ENCODE data around the gene C3orf62. TPM values are rescaled to one million over a fixed set of nuclear protein-coding genes. Genes with fewer than 3 reads are reported as not detected.

Gene C3orf62
- total and polyA plus RNA-seq, 10 of the 15 experiments (the other 5 are each of a cell fraction or from before 2014, with no cell fraction given): 2.7 to 7.5 (median 4.2) TPM

DNA sequence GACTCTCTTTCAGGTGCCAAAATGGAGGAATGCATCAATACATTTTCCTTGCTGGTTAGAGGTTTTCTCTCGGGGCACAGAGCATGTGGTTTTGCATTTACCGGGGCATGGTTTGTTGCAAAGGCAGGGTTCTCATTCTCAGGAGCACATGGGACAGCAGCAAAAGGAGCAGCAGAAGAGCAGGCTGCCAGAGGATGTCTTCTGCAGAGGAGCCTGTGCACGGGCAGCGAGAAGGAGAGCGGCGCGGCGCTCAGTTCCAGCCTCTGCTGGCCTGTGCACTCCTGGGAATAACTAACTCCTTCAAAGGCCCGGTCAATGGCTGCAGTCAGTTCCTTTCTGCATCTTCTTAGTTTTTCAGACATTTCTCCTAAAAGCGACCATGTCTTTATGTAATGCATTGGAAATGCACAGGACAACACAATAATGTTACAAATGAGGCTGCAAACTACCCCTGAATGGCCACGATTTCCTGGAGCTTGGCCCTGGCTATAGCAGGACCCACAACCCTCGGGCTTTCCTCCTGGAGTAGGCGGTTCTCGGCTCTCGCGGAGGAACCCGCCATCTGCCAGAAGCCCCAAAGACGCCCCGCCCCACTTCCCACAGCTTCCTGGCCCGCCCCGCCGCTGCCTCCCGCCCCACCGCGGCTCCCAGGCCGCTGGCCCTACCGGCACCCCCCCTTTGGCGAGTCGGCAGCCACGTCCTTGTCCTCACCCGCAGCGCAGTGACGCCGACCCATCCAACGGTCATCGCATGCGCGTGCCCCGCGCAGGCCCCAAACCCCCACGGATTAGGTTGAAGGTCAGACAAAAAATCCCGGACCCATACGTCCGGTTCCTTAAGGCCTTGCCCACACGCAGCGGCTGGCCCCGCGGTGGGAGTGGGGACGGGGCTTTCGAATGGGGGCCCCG lies at the start of gene C3orf62 (continued):
- TF ChIP-seq BRCA1 (IDR thresholded peaks at IDR 0.05; ENCODE audit: low read depth, low read length) (peak; percentile 63; the same call in 1 of the 2 replicates), PML (IDR thresholded peaks at IDR 0.05; ENCODE audit: low read length) (peak; percentile 84), CEBPB (IDR thresholded peaks at IDR 0.05; ENCODE audit: borderline replicate concordance in 1 of 2, low read depth in 2 of 2, low read length in 2 of 2) (no peak), SMC3 (IDR thresholded peaks at IDR 0.05; ENCODE audit: borderline replicate concordance, low read length) (no peak), POU2F2 (IDR thresholded peaks at IDR 0.05; ENCODE audit: borderline replicate concordance, low read depth, low read length) (no peak; the same call in 2 of the 3 replicates), FOS (IDR thresholded peaks at IDR 0.05; ENCODE audit: borderline replicate concordance, extremely low read depth, insufficient read length) (no peak), ZNF207 (IDR thresholded peaks at IDR 0.05; ENCODE audit: borderline replicate concordance) (no peak), CHD4 (IDR thresholded peaks at IDR 0.05) (no peak), TAF1 (IDR thresholded peaks at IDR 0.05; ENCODE audit: borderline replicate concordance, low read depth, low read length) (no peak; the same call in 1 of the 2 replicates), SREBF2 (IDR thresholded peaks at IDR 0.05; ENCODE audit: low read length) (no peak), WRNIP1 (IDR thresholded peaks at IDR 0.05; ENCODE audit: borderline replicate concordance, low read depth, low read length) (no peak), SMAD5 (IDR thresholded peaks at IDR 0.05; ENCODE audit: low read depth) (no peak; the same call in none of the 2 replicates), SIN3A (IDR thresholded peaks at IDR 0.05; ENCODE audit: low read depth, low read length) (no peak), MXI1 (IDR thresholded peaks at IDR 0.05; ENCODE audit: low read depth, low read length) (0 out of 2 replicates have a peak, but pooled peaks have one; percentile 34), SREBF1 (IDR thresholded peaks at IDR 0.05; ENCODE audit: low read length) (no peak), IRF4 (IDR thresholded peaks at IDR 0.05; ENCODE audit: low read depth, low read length) (no peak)
- TF ChIP-seq, protein P1, sequence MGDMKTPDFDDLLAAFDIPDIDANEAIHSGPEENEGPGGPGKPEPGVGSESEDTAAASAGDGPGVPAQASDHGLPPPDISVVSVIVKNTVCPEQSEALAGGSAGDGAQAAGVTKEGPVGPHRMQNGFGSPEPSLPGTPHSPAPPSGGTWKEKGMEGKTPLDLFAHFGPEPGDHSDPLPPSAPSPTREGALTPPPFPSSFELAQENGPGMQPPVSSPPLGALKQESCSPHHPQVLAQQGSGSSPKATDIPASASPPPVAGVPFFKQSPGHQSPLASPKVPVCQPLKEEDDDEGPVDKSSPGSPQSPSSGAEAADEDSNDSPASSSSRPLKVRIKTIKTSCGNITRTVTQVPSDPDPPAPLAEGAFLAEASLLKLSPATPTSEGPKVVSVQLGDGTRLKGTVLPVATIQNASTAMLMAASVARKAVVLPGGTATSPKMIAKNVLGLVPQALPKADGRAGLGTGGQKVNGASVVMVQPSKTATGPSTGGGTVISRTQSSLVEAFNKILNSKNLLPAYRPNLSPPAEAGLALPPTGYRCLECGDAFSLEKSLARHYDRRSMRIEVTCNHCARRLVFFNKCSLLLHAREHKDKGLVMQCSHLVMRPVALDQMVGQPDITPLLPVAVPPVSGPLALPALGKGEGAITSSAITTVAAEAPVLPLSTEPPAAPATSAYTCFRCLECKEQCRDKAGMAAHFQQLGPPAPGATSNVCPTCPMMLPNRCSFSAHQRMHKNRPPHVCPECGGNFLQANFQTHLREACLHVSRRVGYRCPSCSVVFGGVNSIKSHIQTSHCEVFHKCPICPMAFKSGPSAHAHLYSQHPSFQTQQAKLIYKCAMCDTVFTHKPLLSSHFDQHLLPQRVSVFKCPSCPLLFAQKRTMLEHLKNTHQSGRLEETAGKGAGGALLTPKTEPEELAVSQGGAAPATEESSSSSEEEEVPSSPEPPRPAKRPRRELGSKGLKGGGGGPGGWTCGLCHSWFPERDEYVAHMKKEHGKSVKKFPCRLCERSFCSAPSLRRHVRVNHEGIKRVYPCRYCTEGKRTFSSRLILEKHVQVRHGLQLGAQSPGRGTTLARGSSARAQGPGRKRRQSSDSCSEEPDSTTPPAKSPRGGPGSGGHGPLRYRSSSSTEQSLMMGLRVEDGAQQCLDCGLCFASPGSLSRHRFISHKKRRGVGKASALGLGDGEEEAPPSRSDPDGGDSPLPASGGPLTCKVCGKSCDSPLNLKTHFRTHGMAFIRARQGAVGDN (IDR thresholded peaks at IDR 0.05): peak; percentile 86
- TF ChIP-seq, protein P2, sequence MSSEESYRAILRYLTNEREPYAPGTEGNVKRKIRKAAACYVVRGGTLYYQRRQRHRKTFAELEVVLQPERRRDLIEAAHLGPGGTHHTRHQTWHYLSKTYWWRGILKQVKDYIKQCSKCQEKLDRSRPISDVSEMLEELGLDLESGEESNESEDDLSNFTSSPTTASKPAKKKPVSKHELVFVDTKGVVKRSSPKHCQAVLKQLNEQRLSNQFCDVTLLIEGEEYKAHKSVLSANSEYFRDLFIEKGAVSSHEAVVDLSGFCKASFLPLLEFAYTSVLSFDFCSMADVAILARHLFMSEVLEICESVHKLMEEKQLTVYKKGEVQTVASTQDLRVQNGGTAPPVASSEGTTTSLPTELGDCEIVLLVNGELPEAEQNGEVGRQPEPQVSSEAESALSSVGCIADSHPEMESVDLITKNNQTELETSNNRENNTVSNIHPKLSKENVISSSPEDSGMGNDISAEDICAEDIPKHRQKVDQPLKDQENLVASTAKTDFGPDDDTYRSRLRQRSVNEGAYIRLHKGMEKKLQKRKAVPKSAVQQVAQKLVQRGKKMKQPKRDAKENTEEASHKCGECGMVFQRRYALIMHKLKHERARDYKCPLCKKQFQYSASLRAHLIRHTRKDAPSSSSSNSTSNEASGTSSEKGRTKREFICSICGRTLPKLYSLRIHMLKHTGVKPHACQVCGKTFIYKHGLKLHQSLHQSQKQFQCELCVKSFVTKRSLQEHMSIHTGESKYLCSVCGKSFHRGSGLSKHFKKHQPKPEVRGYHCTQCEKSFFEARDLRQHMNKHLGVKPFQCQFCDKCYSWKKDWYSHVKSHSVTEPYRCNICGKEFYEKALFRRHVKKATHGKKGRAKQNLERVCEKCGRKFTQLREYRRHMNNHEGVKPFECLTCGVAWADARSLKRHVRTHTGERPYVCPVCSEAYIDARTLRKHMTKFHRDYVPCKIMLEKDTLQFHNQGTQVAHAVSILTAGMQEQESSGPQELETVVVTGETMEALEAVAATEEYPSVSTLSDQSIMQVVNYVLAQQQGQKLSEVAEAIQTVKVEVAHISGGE (CRISPR knock-in tag; IDR thresholded peaks at IDR 0.05): no peak
- TF ChIP-seq, protein P3, sequence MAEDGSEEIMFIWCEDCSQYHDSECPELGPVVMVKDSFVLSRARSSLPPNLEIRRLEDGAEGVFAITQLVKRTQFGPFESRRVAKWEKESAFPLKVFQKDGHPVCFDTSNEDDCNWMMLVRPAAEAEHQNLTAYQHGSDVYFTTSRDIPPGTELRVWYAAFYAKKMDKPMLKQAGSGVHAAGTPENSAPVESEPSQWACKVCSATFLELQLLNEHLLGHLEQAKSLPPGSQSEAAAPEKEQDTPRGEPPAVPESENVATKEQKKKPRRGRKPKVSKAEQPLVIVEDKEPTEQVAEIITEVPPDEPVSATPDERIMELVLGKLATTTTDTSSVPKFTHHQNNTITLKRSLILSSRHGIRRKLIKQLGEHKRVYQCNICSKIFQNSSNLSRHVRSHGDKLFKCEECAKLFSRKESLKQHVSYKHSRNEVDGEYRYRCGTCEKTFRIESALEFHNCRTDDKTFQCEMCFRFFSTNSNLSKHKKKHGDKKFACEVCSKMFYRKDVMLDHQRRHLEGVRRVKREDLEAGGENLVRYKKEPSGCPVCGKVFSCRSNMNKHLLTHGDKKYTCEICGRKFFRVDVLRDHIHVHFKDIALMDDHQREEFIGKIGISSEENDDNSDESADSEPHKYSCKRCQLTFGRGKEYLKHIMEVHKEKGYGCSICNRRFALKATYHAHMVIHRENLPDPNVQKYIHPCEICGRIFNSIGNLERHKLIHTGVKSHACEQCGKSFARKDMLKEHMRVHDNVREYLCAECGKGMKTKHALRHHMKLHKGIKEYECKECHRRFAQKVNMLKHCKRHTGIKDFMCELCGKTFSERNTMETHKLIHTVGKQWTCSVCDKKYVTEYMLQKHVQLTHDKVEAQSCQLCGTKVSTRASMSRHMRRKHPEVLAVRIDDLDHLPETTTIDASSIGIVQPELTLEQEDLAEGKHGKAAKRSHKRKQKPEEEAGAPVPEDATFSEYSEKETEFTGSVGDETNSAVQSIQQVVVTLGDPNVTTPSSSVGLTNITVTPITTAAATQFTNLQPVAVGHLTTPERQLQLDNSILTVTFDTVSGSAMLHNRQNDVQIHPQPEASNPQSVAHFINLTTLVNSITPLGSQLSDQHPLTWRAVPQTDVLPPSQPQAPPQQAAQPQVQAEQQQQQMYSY (CRISPR knock-in tag; IDR thresholded peaks at IDR 0.05): no peak

Data from GM12878 (cell line).